GM10847 (cell line): ENCODE data around the gene EPHB3.

Experiments
- POLR2A ChIP-seq: IDR thresholded peaks from 2 replicates; pipeline ENCODE4 v1.6.1; 2011; ENCODE audit not compliant: insufficient read length; ENCODE audit errors: extremely low read depth

EPHB3 gene

DNA sequence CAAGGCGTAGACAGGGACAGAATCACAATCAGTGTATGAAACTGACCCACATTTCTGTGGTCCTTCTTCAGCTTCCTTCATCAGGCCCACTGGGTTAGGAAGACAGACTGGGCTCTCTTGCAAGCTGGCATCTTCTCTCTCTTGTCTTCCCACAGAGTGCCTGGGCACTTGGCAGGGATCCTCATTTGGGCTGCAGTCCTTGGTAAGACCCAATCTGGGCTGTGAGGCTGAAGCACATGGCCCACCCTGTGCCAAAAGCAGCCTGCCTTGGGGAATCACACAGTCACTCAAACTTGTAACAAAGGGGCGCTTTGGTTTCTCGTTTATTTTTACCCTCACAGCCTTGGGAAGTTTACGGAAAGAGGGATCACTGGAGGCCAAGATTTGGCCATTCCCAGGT is 8.2 kb upstream of the EPHB3 start:
- TF ChIP-seq POLR2A, result no peak

GRCh38 chr3:184554461-184554860 is 7.1 kb upstream of the EPHB3 start:
- TF ChIP-seq POLR2A, result no peak

DNA sequence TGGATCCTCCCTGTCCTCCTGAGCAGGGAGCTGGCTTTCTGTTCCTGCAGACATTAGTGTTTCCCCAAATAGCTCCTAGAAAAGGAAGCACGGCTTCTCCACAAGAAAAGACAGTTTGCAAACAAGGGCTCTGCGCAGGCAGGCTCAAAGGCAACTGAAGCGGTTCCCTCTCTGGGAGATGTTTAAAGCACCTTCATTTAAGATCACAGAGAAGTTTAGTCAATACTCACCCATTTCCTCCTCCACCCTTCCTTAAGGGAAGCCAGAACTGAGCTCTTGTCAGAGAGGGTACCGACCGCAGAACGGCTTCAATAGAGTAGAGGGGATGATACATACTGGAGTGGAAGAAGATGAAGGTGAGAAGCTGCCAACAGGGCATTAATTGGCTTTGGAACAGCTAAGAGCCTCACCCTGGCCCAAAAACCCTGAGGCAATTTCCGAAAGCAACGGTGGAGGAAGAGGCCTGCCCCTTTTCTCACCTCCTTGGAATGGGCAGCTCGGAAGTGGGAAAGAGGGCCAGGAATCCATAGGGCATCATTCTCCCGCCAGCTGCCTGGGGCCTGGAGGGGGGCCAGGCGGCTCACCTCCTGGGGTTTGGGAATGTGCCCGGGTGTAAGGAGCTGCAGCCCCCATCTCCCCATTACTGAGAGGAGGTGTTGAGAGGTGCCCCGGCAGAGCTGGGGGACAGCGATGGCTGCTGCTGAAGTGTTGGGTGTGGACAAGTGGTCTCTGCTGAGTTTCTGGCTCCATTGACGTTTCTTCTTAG is 4.8 kb upstream of the EPHB3 start:
- no peak for TF ChIP-seq POLR2A

- TF ChIP-seq POLR2A, result no peak
Measured at GRCh38 chr3:184557348-184557950, 4.1 kb upstream of the EPHB3 start.

GRCh38 chr3:184558726-184559125 is 2.9 kb upstream of the EPHB3 start:
- no peak for TF ChIP-seq POLR2A

DNA sequence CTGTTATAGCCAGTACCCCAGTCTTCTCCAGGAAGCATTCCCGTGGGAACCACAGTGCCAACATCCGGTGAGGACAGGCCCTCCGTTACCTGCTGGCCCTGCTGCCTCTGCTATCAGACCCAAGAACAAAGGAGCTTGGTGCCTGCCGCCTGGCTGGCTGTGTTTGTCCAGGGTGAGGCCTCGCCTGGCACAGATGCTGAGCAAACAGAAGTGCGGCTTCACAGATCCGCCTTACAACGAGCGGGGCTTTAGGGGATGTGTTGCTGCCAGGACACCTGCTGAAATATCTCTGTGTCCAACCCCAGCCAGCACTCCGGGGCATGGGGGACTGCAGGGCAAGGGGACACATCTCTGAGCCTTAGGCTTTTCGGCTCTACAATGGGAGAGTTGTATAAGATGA is 2.2 kb upstream of the EPHB3 start:
- TF ChIP-seq POLR2A, result no peak

- TF ChIP-seq POLR2A, result no peak
Measured at GRCh38 chr3:184560531-184560930, 1.1 kb upstream of the EPHB3 start.

DNA sequence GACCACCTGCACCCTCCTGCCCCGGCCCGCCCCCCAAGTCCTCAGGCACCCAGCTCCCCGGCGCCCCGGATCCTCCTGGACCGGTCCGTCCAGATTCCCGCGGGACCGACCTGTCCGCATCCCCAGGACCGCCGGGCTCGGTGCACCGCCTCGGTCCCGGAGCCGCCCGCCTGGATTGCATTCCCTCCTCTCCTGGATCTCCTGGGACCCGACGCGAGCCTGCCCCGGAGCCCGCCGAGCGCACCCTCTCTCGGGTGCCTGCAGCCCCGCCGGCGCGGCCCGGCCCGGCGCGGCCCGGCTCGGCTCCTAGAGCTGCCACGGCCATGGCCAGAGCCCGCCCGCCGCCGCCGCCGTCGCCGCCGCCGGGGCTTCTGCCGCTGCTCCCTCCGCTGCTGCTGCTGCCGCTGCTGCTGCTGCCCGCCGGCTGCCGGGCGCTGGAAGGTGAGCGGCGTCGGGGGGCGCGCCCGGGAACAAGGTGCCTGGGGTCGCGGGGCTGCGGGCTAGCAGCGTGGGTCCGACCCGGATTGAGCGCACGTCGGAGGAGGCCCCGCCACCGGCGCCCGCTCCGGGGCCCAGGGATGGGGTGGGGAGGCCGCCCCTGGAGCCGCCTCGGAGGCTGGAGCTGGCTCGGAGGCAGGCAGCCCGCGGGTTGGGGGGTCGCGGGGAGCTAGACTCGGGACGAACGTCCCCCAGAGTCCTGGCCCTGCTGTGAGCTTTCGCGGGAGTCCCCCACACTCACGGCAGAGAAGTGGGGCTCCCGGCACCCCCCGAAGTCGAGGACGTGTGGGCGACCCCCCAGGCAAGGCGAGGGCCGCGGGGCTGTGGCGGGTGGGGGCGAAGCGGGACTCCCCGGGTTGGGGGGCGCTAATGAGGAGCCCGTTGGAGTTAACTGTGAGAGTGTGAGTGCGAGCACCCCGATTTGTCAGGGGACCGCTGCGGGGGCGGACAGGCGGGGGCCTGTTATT is 610 bp downstream of the EPHB3 start:
- no peak for TF ChIP-seq POLR2A

DNA sequence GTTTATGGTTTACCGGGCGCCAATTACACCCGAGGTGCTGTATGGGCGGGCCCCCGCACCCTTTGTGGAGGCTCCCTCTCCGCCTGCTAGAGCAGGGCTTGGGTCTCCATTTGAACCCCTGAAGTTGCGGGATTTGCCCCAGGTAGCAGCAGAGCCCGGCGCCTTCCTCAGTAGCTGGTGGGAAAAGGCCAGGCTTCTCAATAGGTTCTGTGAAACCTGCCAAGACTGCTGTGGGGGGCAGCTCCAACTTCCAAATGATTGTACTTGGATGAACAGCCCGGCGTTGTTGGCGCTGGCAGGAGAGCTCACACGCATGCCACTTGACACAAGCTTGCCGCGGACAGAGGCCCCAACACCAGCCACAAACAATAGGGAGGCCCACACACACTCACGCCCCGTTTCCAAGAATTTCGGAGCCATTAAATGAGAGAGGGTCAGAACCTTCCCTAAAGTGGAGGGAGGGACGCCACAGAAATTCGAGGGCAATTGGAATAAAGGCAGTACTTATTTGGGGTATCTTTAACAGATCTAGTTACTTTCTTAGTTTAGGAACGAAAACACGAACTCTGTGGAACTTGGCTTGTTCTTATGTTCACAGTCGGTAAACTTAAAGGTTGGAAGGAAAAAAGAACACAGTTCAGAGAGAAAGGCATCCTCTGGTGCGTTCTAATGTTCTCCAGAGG is 1.4 kb downstream of the EPHB3 start:
- TF ChIP-seq POLR2A, result no peak

DNA sequence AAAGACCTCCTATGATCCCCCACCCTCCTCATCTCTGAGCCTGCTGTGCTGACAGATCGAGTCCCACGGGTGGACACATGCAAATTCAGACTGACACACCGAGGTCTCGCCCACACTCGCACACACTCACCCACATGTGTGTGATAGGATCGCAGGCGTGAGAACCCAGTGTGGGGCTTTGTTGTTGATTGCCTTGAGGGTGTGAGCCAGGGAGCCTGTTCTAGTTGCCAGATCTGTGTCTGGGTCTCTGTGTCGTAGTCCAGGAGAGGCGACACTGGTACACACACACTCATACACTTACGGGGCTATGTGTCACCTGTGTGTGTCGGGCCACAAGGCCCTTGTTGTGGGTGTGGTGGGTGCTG is 2.0 kb downstream of the EPHB3 start:
- no peak for TF ChIP-seq POLR2A

GRCh38 chr3:184563941-184564684 is 2.5 kb downstream of the EPHB3 start:
- TF ChIP-seq POLR2A, result no peak

DNA sequence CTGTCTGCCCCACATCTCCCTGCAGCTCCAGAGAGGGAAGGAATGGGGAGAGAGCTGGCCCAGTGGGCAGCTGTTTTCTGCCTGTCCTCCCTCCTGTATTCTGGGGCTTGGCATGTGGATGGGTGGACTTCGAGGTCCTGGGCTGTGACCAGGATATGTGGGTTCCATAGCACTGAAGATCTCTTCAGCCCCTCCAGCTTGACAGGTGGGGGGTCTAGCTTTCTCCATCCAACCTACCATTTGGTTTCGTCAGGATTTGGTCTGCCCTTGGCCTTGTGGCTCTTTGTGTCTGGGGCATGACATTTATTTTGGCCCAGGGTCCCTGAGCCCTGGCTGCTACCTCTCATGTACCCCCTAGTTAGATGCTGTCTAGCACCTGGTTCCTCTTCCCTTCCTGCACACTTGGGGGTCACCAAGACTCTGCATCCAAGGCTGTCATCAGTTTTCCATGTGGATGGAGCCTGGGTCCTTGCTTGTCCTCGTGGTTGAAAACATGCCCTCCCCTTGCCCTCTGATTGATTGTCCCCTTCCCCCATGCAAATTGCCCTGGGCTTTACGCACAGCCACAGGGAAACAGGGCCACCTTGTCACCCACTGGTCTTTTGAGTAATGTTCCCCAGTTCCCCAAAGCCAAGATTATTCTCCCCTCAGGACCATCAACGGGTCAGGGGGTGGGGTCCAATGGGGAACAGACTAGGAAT is 3.2 kb downstream of the EPHB3 start:
- no peak for TF ChIP-seq POLR2A

DNA sequence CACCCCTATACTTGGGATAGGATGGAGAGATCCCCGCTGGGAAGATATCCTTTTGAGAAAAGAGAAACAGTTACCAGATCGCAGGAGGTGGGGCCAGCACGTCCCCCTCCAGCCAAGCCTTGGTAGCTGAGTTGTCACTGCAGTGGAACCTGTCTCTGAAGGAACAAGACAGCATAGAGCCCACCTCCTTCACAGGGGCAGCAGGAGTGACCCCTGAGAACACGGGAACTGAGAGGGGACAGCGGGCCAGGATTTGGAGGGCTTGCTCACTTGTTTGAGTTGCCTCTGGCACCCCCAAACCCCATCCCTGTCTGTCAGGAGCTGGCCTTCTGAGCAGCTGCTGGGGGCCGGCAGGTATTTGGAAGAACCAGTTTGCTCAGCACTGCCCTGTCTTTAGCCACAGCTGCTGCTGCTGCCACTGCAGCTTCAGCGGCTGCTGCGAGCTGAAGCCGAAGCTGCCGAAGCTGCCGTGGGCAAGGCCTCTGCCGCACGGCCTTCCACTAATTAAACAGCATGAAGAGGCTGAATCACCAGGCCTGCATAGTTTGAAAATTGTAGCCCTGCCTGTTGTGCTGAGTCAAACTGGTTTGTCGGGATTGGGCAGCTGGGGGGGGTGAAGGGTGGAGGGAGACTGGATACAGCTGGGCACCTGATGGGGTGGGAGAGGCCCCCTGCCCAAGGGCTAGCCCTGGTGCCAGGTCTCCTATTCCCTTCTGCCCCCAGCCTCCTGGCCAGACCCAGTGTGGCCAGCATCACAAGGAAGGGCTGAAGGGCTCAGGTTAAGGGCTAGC is 4.0 kb downstream of the EPHB3 start:
- no peak for TF ChIP-seq POLR2A
